Parathyroid adenoma (tissue), 2 donors: Measurements from ENCODE around the gene RBMS1.
A peak's percentile ranks its signal among the peaks of the same experiment; 100 is the strongest.

Experiments used
- H2AFZ ChIP-seq: fragments of 300-600 bp; sonication (generic); one replicate; pipeline ENCODE4 v1.7.0; 2017; ENCODE audit warnings: antibody characterized with exemption, mild to moderate bottlenecking
- H3K27ac ChIP-seq: fragments of 300-600 bp; sonication (generic); one replicate; pipeline ENCODE4 v1.7.0; 2017
- H3K27me3 ChIP-seq: fragments of 300-600 bp; sonication (generic); one replicate; pipeline ENCODE4 v1.7.0; 2017; ENCODE audit warnings: low read length; ENCODE audit not compliant: control insufficient read depth, insufficient read depth
- H3K36me3 ChIP-seq: fragments of 300-600 bp; sonication (generic); one replicate; pipeline ENCODE4 v1.7.0; 2017; ENCODE audit warnings: low read length; ENCODE audit not compliant: control insufficient read depth, insufficient read depth
- H3K4me1 ChIP-seq: fragments of 300-600 bp; sonication (generic); one replicate; pipeline ENCODE4 v1.7.0; 2017; ENCODE audit warnings: control low read depth
- H3K4me2 ChIP-seq: fragments of 300-600 bp; sonication (generic); one replicate; pipeline ENCODE4 v1.7.0; 2017; ENCODE audit warnings: low read length
- H3K4me3 ChIP-seq: fragments of 300-600 bp; sonication (generic); one replicate; pipeline ENCODE4 v1.7.0; 2017; ENCODE audit warnings: low read depth, low read length
- H3K79me2 ChIP-seq: fragments of 300-600 bp; sonication (generic); one replicate; pipeline ENCODE4 v1.7.0; 2017; ENCODE audit warnings: control low read depth
- H3K9ac ChIP-seq: fragments of 300-600 bp; sonication (generic); one replicate; pipeline ENCODE4 v1.7.0; 2017; ENCODE audit warnings: mild to moderate bottlenecking
- H3K9me3 ChIP-seq: fragments of 300-600 bp; sonication (generic); one replicate; pipeline ENCODE4 v1.7.0; 2017; ENCODE audit warnings: low read length; ENCODE audit not compliant: control insufficient read depth
- TF ChIP-seq, protein P1 (sequence below): fragments of 300-600 bp; sonication (generic); IDR thresholded peaks from one replicate; pipeline ENCODE4 v1.7.0; 2017; ENCODE audit warnings: antibody characterized with exemption, mild to moderate bottlenecking
- donor health status: primary hyperparathyroidism.

RBMS1 gene

DNA sequence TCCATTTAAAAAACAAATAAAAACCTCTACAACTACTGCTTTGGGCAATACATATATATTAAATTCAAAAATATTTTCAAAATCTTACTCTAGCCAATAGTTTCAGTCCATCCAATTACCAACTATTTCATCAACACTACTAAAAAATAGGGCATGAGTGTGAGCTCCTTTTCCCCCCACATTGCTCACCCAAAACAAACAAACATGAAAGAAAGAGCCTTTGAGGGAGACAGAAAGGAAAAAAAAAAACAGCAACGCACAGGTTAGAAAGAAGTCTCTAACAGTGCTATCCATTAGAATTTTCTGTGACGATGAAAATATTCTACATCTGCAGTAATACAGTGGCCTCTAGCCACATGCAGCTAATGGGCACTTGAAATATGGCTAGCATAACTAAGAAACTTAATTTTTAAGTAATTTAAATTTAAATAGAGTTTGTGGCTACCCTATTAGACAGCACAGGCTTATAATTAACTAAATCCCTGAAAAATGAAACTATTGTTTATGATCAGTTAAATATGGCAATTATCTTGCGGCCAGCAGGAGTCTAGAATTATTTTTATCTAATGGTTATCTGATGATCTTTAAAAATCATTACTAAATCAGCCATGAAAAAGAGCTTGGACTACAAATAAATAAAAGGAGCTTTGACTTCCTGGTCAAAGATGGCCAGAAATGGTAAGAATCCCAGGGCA is 59.2 kb downstream of the RBMS1 start:
- Histone ChIP-seq H3K9ac (no peak overlapping the region), H3K27ac (no peak overlapping the region), H3K9me3 (no peaks in the 10 kb centered on the region), H3K4me3 (no peak overlapping the region), H3K4me2 (peak overlapping the region; percentile 25), H2AFZ (no peak overlapping the region), H3K36me3 (no peaks in the 10 kb centered on the region), H3K27me3 (no peaks in the 10 kb centered on the region), H3K79me2 (peaks cover 68% of the 10 kb centered on the region), H3K4me1 (peaks cover 21% of the 10 kb centered on the region)
- TF ChIP-seq, protein P1, sequence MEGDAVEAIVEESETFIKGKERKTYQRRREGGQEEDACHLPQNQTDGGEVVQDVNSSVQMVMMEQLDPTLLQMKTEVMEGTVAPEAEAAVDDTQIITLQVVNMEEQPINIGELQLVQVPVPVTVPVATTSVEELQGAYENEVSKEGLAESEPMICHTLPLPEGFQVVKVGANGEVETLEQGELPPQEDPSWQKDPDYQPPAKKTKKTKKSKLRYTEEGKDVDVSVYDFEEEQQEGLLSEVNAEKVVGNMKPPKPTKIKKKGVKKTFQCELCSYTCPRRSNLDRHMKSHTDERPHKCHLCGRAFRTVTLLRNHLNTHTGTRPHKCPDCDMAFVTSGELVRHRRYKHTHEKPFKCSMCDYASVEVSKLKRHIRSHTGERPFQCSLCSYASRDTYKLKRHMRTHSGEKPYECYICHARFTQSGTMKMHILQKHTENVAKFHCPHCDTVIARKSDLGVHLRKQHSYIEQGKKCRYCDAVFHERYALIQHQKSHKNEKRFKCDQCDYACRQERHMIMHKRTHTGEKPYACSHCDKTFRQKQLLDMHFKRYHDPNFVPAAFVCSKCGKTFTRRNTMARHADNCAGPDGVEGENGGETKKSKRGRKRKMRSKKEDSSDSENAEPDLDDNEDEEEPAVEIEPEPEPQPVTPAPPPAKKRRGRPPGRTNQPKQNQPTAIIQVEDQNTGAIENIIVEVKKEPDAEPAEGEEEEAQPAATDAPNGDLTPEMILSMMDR = no peak

DNA sequence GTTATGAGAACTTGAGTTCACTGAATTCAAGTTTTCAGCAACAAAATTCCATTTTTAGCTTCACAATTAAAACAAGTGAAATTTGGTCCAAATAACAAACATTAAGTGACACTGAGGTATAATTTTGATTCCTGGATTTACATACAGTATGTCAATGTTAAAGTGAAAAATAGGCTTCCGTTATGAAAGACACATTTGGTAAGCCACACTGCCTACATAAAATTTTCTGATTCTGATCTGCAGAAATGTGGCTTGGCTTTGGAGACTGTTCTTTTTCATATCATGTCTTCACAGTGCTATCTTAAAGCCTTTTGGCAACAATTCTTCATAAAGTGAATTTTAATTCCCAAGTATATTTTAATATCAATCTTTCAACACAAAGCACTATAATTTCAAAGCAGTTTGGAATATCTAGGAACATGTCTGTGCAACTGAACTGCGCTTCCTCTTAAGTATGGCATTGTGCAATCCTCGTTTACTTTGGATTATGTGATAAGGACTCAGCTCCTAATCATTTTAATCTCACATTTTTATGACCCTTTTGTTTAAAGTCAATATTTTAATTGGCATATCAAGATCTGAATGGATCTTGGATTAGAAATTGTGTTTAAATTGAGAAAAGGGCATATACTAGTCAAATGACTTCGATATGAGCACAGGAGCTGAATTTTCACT is 60.0 kb downstream of the RBMS1 start:
- no peak overlapping the region for H2AFZ ChIP-seq
- H3K79me2 ChIP-seq = peaks cover 67% of the 10 kb centered on the region
- H3K36me3 ChIP-seq = no peaks in the 10 kb centered on the region
- TF ChIP-seq, protein P1 = no peak
- no peak overlapping the region for H3K4me3 ChIP-seq
- H3K27me3 ChIP-seq = no peaks in the 10 kb centered on the region
- peak overlapping the region; percentile 2 for H3K4me2 ChIP-seq
- H3K9ac ChIP-seq = no peak overlapping the region
- peaks cover 21% of the 10 kb centered on the region for H3K4me1 ChIP-seq
- H3K27ac ChIP-seq = no peak overlapping the region
- H3K9me3 ChIP-seq = no peaks in the 10 kb centered on the region

DNA sequence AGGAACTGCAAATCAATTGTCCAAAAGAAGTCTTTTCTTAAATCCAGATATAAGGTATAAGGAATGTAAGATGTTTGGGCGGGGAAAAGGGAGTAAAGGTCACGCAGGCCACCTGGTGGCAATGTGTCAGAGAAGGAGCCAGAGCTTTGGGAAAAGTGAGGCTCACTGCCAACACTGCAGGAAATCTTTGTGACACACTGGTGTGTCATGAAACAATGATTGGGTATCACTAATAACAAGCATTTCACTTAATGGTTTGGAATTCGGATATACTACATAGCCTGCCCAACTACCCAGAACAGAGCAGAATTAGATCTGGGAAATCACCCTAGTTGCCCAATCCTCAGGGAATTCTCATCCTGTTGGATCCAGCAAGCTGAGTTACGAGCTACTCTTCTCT is 61.0 kb downstream of the RBMS1 start:
- no peaks in the 10 kb centered on the region for H3K36me3 ChIP-seq
- H3K79me2 ChIP-seq = peaks cover 66% of the 10 kb centered on the region
- TF ChIP-seq, protein P1 = no peak
- no peak overlapping the region for H3K4me3 ChIP-seq
- no peaks in the 10 kb centered on the region for H3K27me3 ChIP-seq
- H2AFZ ChIP-seq = no peak overlapping the region
- H3K27ac ChIP-seq = no peak overlapping the region
- H3K9ac ChIP-seq = no peak overlapping the region
- no peak overlapping the region for H3K4me2 ChIP-seq
- peaks cover 21% of the 10 kb centered on the region for H3K4me1 ChIP-seq
- H3K9me3 ChIP-seq = no peaks in the 10 kb centered on the region

DNA sequence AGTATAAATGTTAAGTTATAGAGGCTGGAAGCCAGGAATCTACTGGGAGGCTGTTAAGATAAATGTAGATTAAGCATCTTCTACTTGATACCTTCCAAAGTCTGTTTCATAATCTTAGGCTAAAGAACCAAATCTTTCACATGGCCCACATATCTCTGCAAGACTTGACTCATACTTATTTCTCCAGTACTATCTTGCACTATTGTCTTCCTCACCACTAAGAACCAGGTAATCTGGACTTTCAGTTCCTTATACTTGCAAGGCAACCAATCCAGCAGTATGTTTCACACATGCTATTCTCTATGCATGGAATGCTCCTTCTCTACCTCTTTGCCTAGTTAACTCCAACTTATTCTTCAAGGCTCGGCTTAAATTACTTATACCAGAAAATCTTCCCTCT is 62.2 kb downstream of the RBMS1 start:
- no peaks in the 10 kb centered on the region for H3K9me3 ChIP-seq
- peaks cover 60% of the 10 kb centered on the region for H3K79me2 ChIP-seq
- no peak overlapping the region for H3K4me3 ChIP-seq
- H3K27me3 ChIP-seq = no peaks in the 10 kb centered on the region
- H3K4me1 ChIP-seq = peaks cover 28% of the 10 kb centered on the region
- H3K27ac ChIP-seq = no peak overlapping the region
- H2AFZ ChIP-seq = no peak overlapping the region
- no peak overlapping the region for H3K4me2 ChIP-seq
- H3K9ac ChIP-seq = no peak overlapping the region
- TF ChIP-seq, protein P1 = no peak
- H3K36me3 ChIP-seq = no peaks in the 10 kb centered on the region

DNA sequence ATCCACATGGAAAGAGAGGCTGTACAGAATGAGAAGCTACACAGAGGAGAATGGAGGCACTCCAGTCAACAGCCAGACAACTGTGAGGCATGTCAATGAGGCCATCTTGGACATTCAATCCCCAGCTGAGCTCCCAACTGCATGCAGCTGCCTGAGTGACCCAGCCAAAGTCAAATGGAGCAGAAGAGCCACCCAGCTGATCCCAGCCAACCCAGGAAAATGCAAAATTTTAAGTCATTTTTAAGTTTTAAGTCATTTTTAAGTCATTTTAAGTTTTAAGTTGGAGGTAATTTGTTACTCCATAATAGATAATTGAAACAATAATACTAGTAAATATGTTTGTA is 63.6 kb downstream of the RBMS1 start:
- no peak overlapping the region for H2AFZ ChIP-seq
- H3K79me2 ChIP-seq = peaks cover 49% of the 10 kb centered on the region
- no peaks in the 10 kb centered on the region for H3K9me3 ChIP-seq
- H3K27me3 ChIP-seq = no peaks in the 10 kb centered on the region
- no peak overlapping the region for H3K4me3 ChIP-seq
- no peak overlapping the region for H3K4me2 ChIP-seq
- no peaks in the 10 kb centered on the region for H3K36me3 ChIP-seq
- H3K9ac ChIP-seq = no peak overlapping the region
- H3K4me1 ChIP-seq = peaks cover 38% of the 10 kb centered on the region
- TF ChIP-seq, protein P1 = no peak
- no peak overlapping the region for H3K27ac ChIP-seq
